22Rv1 (cell line): Measurements from ENCODE around the gene PDCD5.

ENCODE experiments used
- CTCF ChIP-seq: fragments of 450-650 bp; IDR thresholded peaks from 2 replicates; pipeline ENCODE4 v1.5.1; 2017; ENCODE audit warnings: mild to moderate bottlenecking
- ZFX ChIP-seq: fragments of 450-650 bp; IDR thresholded peaks from 2 replicates; pipeline ENCODE4 v1.6.1; 2017; ENCODE audit warnings: antibody characterized with exemption, borderline replicate concordance

- TF ChIP-seq CTCF (no peak), ZFX (no peak)
These were observed 17.2 kb upstream of the PDCD5 start for GRCh38 chr19:32563761-32564160.
